NCI-H526 (cell line): ENCODE data around the gene ATG4B.

ENCODE experiments used
- DNase-seq, 2 experiments: peaks; one replicate each; lab custom pipeline; 2025; lab: John Stamatoyannopoulos, UW

The ATG4B gene

DNA sequence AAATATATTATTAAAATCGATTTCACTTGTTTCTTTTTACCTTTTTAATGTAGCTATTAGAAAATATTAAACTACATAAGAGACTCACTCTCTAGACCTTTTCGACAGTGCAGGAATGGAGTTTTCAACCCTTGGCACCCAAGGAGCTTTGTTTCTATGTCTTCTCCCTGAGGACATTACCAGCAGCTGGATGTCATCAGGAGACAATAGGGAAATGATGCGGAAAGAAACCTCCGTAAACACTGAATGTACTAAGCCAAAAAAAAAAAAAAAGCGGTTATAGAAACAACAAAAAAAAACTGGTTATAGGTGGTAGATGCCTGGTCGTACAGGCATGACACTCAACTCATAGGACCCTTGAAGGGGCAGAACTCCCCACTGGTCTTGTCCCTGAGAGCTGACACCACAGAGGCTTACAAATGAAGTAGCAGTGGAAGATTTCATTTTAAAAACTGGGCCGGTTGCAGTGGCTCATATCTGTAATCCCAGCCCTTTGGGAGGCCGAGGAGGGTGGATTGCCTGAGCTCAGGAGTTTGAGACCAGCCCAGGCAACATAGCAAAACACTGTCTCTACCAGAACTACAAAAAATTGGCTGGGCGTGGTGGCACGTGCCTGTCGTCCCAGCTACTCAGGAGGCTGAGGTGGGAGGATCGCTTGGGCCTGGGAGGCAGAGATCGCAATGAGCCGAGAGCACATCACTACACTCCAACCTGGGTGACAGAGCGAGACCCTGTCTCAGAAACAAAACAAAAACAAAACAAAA lies 24.3 kb upstream of the ATG4B start:
- no peak for DNase-seq

DNA sequence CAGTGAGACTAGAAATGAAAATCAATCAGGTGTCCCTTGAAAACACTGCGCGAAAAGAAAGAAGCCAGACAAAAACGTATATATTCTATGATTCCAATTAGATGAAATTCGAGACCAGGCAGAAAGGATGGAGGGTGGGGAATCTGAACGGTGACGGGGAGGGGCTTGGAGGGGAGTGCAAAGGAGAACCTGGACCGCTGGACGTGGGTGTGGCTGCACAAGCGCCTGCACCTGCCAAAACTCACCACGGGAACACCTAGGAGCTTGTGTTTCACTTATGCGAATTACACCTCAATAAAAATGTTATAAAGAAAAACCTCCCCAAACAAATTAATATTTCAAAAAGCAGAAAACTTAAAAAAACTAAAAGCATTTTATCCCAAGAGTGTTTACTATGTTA lies 22.5 kb upstream of the ATG4B start:
- DNase-seq: peak in 1 of 2 experiments; percentile 52

DNA sequence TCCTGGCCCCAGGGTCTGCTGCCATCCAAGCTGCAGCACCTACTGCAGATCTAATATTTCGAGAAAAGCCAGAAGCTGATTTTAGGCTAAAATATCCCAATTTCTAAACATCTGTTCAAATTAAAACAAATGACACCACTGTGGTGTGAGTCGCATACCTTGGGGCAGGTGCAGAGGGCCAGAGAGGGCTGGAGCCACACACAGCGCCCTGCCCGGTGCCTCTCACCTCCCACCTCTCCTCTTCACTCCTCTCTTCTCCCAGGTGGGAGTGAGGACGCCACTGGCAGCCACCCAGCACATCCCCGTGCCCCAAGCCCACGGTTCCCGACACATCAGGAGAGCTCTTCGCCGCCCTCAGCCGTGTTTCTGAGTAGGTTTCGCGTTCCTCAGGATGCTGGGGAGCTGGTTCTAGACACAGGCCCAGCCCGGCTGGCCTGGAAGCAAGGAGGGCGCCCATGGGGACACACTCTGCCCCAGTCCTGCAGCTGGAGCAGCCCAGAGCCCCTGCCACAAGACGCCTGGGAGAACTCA lies 21.9 kb upstream of the ATG4B start:
- no peak for DNase-seq

DNA sequence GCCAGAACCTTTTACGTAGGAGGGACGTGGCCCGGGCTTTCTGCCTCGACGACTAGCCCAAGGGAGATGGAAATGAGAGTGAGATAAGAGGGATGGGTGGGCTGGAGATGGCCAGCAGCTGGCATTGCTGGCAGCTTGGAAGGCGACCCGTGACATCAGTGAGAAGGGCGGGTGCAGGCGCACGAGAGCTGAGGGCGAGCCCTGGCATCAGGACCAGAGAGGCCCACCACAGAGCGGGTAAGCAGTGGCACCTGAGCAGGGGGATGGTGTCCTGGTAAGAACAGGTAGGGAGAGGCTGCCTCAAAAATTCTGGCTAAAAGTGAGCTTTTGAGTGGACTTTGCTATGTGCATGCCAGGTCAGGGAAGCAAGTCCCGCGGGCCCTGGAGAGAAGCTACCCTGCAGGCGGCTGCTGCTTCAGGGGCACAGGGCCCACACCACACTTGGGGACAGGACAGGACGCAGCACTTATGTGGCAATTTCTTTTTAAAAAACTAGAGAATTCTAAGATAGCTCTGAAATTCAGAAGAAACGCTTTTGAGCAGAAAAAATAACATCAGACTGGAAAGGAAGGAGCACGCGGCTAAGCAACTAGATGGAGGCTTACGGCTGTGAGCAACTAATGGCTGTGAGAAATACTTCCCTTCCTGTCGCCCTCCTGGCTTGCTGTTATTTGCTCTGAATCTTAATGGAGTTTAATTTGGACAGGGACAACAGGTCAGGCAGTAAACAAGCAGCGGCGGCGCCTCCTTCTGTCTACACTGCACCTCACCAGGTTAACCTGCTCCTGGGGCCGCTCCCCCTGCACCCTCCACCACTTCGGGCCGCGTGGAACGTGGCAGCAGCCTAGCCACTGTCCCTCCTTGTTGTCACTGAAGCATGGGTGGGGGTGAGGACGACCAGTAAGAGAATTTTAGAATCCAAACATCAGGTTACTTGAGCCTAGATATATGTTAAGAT lies 21.0 kb upstream of the ATG4B start:
- no peak for DNase-seq

DNA sequence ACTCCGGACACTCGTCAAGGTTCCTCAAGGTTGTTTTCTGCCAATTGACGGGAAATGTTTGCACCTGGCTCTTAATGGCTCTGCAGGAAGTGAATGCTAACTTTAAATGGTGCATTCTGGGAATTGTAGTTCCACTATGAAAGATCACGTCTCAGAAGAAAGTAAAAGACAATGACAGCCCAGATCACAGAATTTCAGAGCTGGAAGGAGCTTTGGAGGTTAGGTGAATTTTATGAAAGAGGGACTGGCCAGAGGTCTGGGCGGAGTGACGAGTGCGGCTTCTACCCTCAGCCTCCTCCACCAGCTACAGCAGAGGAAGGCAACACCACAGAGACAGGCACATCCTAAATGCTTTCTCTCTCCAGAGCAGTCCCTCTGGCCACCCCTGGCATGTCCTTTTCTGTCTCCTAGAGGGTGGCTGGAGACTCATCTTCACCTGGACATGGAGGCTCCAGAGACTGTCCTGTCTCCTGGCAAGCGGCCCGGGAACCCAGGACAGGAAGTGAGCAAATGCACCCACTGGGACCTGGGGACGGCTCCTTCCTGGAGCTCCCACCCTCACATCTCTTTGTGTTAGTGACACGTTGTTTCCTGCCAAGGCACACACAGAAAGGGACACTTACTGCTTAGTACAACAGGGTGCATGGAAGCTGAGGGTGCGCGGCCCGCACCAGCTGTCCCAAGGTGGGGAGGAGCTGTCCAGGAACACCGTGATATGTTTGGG lies 19.9 kb upstream of the ATG4B start:
- peak; percentile 35 to 61 for DNase-seq

DNA sequence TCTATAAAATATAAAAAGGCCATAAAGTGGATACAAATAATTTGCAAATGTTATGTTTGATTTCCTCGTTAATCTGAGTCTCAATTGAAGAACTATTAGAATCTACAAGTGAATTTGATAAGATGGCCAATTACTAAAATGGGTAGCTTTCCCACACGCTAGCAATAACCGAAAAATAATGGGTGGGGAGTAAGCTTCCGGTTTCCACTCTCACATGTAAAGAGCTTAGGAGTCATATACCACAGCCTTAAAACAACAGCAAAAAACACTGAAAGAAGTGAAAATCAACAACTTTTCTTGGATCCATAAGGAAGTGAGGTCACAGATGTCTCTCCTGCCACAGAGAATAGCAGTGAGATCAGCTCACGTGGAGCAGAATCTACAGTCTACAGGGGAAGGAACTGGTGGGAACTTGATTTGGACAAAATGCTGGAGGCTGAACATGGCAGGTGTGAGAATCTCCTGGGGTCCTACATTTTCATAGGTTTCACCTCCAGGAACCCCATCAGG lies 19.1 kb upstream of the ATG4B start:
- DNase-seq: no peak

DNA sequence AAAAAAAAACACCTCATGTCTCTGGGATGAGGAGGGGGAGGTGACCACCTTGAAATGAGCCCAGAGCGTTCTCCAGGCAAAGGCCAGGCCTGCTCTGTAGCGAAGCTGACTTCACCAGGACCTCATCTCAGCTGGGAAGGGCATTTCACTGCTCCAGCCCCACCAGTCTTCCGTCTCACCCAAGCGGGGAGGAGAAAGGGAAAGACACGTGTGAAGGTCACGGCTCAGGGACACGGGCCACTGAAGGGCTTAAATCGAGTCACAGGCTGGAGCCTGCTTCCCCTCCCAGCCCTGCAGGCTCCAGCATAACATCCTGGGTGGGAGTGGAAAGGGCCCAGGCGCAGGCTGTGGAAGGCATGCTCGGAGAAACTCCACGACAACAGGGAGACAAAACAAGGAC lies 18.7 kb upstream of the ATG4B start:
- DNase-seq: no peak

DNA sequence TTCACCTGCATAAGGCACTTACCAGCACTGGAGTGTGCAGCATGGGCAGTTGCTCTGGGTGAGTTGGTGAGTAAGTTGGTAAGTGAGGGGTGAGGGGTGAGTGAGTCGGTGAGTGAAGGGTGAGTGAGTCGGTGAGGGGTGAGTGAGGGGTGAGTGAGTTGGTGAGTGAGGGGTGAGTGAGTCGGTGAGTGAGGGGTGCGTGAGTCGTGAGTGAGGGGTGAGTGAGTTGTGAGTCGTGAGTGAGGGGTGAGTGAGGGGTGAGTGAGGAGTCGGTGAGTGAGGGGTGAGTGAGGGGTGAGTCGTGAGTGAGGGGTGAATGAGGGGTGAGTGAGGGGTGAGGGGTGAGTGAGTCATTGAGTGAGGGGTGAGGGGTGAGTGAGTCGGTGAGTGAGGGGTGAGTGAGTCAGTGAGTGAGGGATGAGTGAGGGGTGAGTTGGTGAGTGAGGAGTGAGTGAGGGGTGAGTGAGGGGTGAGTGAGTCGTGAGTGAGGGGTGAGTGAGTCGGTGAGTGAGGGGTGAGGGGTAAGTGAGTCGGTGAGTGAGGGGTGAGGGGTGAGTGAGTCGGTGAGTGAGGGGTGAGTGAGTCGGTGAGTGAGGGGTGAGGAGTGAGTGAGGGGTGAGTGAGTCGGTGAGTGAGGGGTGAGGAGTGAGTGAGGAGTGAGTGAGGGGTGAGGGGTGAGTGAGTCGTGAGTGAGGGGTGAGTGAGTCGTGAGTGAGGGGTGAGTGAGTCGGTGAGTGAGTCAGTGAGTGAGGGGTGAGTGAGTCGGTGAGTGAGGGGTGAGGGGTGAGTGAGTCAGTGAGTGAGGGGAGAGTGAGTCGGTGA lies 17.7 kb upstream of the ATG4B start:
- DNase-seq: no peak

DNA sequence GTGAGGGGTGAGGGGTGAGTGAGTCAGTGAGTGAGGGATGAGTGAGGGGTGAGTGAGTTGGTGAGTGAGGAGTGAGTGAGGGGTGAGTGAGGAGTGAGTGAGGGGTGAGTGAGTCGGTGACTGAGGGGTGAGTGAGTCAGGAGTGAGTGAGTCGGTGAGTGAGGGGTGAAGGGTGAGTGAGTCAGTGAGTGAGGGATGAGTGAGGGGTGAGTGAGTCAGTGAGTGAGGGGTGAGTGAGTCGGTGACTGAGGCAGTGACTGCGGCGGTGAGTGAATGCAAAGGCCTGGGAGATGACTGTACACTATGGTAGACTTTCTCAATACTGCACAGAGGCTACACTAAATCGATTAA lies 17.1 kb upstream of the ATG4B start:
- DNase-seq: no peak

DNA sequence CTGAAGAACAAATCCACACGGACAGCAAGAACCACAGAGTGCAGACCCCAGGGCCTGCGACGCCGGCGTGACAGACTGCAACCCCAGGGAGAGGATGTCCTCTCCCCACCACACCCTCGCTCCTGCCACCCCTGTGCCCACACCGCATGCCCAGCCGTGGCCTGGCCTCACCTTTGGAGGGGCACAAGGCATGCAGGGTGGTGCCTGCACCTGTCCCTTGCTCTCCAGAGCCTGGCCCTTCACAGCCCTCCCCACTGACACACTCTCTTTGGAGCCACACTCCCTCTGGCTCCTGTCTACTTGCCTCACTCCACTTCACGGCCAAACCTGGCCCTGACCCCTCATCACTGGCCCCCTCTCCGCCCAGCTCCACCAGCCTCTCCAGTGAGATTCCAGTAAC lies 9.8 kb upstream of the ATG4B start:
- no peak for DNase-seq

DNA sequence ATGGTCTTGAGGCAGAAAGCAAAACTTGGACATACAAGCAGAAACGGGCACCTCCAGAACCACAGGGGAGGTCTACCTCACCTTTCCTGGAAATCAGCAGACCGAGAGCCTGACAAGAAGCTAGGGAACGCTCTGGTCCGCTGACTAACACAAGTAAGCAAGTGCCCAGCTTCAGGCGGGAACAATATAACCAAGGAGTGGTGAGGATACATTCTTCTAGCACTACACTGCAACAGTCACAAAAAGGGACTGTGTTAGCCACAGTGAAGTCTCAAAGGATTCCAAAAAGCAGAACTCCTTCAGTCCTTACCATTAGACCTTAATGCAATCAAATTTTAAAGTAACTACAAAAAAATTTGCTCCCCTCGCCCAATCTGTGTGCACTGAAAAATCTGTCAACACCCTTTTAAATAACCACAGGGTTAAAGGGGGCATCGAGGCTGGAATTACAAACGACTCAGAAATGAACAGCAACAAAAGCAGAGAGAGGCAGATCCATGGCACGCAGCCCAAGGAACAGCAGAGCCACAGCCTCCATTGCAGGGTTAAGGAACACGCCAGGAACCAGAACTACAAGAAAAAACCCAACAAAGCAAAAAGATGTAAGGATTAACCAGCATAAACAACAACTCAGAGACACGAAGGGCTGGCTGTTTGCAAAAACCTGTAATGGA lies 7.6 kb upstream of the ATG4B start:
- DNase-seq: no peak

DNA sequence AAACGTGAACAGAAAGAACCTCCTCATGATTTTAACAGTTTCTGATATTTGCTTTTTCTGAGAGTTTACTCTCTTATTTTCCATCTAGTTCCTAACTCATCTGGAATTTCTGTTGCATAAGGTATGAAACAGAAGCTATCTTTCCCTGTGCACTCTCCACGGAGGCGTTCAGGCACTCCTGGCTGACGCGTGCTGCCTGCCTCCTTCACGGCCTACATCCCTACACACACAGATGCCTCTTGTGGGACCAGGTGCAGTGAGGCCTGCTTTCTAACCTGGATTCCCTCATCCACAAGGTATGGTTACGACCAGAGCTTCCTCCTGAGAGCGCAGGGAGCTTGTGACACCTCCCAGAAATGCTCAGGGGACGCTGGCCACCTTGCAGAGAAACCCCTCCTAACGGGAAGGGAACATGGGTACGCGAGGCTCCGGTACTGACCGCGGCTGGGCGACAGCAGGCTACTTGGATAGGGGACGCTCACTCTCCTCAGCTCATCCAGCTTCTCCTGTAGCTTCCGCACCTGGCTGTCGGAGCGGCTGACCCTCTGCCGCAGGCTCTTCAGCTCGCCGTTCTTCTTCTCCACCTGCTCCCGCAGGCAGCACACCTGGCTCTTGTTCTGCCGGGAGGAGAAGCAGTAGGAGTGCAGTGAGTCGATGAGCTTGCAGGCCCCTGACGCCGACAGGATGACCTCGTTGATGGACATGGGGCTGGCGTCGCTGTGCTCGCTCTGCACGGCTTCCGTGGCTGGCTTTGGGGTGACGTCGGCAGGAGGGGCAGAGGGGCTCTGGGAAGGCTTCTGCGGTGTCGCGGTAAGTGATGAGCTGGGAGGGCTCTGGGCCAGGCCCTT lies 4.8 kb upstream of the ATG4B start:
- no peak for DNase-seq

DNA sequence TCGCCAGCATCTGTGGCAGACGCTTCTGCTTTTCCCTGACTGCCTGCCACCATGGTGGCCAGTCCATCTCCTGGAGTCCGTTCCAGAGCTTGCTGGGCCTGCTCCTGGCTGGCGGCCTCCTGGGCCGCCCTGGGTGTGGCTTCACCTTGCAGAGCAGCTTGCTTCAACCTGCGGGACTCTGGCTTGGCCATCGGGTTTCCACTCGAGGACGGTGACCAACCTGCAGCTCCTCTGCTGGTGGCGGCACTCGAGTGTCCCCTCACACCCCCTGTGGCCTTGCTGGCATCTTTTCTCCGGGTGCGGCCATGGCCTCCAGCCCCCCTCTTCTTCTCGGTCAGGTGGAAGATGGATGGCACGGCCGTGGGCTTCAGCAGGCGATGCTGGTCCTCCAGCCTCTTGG lies 3.9 kb upstream of the ATG4B start:
- DNase-seq: no peak

DNA sequence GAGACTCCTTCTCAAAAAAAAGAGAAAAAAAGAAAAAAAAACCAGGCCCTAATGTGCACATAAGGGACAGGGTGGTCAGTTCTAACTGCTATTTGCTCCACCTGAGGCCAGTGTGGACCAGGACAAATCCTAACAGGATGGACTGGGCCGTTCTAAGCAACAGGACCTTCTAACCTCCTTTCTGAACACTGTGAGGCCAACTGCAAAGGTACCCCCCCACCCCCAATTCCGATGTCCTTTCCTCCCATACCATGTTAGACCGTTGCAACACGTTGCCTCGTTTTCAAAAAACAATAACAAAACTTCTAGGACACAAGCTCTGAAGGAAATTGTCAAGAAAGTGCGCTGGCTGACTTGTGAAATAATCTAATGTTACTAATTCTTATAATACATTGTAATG lies 1.7 kb upstream of the ATG4B start:
- DNase-seq: no peak

DNA sequence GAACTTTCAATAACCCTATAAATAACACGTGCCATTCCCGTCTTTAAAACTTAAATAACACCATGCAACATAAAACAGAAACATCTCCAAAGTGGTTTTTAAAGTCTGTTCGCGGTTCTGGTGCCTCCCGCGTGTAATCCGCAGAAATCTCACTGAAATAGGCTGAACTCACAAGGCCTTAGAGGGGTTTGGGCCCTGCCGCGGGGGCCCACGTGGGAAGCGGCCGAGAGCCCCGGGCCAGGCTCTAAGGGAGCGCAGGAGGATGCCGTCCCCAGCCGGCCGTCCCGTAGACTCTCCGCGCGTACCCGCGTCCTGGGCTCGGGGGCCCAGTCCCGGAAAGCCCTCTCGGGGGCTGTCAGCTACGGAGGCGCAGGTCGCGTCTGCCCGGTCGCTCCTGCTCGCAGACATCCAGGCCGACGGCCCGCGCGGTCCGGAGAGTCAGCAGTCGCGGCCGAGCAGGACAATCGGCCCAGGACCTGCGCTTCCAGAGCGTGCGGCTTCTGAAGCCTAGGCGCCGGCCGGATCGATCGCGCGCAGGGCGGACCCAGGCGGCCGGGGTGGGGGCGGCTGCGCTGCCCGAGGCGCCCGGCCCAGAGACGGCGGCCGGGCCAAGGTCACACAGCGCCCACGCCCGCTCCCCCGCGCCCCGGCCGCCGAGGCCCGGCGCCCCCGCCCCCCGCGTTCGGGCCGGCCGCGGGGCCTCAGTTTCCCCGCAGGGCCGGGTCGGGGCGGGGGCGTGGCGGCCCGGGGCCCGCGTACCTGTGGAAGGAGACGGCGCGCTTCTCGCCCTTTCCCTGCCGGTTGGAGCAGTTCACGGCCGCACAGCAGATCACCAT lies 1.1 kb upstream of the ATG4B start:
- DNase-seq: peak; percentile 15 to 86

DNA sequence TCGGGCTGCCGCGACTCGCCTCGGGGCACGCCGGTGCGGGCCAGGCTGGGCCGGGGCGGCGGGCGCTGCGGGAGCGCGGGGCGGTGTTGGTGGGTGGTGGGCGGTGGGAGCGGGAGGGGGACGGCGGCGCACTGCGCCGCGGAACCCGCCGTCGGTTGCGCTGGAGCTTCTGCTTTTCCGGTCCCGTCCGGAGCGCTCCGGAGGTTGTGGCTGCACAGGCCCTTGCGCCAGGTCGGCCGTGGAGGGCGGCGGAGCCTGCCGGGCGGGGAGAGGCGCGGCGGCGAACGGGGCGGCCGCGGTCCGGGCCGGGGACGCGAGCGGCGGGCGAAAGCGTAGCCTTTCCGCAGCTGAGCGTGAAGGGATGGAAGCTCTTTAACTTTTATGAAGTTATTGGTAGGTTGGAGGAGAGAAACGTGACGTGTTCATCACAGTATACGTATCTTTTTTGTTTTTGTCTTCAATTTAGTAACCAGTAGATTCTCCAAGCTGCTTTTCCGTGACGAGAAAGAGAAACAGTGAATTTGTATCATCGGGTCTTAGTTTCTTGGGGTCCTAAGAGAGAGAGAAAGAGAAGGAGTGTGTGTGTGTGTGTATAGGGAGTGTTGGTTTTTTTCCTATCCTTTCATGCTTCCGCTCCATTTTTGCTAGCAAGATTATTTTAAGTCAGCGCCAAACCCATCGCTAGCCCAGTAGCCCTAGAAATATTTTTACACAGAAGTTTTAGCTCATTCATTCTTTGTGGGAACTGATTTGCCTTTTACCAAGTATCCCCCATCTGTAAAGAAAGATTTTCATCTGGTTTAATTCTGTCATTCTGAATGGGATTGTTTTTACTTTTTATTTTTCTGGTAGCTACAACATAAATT lies 535 bp downstream of the ATG4B start:
- DNase-seq: peak in 1 of 2 experiments; percentile 68

DNA sequence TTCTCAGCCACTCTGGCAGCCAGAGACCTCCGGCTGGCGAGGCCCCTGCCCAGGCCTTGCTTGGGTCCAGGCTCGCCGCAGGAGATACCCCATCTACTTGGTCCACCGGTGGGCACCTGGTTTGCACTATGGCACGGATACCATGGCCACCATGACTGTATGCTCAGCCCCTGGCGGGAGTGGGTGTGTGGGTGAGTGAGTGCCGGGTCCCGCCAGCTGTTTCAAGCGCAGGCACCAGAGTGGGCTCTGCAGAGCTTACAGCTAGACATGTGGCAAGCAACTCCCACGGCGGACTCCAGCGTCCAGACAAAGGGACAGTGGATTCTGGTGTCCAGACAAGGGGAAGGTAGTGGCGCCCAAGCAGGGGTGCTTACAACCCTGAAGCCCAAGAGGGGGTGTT lies 1.4 kb downstream of the ATG4B start:
- no peak for DNase-seq

DNA sequence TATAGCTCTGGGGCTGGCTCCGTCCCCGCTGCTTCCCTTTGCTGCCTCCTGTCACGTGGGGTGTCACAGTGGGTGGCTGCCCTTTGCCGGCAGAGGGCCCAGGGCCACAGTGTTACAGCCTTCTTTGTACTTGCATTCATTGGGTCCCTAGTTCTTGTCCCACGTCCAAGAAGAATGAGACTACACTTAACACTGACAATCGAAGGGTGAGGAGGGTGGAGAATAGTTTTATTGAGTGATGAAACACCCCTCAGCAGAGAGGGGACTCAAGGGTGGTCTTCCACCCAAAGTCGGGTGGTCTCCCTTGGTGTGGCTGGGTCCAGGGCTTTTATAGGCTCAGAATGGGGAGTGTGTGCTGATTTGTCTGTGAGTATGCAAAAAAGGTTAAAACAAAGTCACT lies 1.9 kb downstream of the ATG4B start:
- no peak for DNase-seq
